Measurements from ENCODE around the gene RSPH1.

Gene RSPH1

DNA sequence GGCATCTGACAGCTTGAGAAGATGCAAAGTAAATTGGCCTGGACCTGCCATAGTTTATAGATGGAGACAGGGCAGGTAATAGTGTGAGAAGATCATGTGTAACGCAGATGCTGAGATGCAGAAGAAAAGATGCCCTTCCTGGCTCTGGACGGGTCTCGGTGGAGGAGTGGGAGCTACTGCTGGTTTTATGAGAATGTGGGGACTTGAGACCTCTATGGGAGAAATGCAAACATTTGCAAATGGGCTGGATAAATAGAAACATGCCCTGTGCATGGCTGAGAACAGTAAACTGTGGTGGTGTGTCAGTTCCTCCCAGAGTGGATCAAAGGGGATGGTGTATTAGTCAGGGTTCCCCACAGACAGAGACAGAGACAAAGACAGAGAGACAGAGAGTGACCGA is 70.4 kb downstream of the RSPH1 start:
- no peak for DNase-seq

DNA sequence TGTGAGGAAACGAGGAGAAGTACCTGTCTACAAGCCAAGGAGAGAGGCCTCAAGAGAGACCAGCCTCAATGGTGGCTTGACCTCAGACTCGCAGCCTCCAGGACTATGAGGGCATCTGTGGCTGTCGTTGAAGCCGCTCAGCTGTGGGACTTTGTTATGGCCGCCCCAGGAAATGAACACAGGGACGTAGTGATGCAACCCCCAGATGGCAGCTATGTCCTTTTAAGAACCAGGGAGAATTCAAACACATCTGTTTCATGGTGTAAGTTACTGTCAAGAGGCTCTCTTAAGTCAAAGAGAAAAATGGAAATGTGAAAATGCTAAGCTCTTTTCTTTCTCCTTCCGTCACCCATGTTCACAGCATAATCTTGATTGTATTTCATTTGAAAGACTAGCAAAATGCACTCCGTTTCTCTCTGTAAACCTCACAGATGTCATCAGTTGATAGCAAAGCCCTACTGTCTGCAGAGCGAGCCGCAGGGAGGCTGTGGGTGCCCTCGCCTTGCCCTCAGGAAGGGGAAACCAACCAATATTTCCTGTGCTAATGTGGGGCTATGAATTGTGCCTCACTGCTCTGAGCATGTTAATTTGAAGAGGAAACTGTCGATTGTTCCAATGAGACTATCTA is 71.0 kb downstream of the RSPH1 start:
- no peak for DNase-seq

DNA sequence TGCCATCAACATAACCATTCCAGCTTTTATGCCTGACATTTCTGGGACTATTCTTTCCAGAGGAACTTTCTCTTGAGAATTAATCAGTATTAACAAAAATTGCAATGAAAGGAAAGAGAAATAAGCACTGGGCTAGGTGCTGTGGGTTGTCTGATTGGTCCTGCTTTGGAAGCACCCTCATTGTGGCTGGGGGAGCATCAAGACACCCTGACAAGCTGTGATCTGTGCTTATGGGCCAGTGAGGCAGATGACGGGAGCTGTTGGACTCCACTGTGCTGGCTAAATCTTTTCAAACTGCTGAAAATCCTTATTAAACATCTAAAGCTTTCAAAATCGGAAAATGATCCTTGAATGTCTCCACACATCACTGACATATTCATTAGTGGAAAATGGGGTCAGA is 72.3 kb downstream of the RSPH1 start:
- DNase-seq: no peak

DNA sequence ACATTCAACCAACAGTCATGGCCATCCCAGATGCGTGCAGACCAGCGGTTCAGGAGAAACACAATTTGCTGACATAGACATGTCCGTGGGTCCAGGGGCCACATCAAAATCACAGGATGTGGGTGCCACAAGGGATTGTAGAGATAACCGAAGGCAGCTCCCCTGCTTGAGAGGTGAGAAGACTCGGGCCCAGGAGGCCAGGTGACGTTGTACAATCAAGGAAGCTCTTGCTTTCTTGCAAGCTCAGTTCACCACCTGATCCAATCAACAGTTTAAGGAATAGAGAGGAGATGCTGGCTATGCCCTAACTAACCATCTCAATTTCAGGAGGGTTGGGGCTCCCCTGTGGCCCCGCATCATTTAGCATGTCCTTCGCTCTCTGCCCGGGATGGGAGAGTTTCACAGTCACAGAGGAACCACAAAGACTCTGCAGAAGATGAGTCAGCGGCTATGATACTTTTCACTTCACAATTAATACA is 72.8 kb downstream of the RSPH1 start:
- DNase-seq: no peak
